ENCODE measurements around the gene F9.

DNA sequence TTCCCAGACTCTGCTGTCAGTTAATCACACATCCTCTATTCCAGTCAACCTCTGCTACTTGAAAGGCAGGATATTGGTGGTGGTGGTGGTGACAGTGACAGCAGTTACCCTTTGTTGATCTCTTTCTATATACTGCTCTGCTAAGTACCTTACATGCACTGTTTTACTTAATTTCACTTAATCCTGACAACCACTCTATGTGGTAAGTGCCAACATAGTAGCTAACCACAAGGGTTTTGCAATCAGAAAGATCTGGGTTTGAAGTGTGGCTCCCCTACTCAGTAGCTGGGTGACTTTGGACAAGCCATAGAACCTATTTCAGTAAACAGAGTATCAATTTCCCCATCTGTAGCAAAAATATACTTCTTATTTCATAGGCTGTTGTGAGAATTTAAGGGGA, 24.2 kb upstream of the F9 start:
- no peak for TF ChIP-seq CTCF (IDR thresholded peaks at IDR 0.05)
- no peak for TF ChIP-seq POLR2A (IDR thresholded peaks at IDR 0.05)
